NCI-H2107 (cell line): Measurements from ENCODE around the gene CBX5.
"Not testable (repeated sequence)": the region's sequence is repeated elsewhere in the genome, so short reads cannot be mapped to it uniquely, and the experiment has no call there.

Source experiments
- DNase-seq: peaks from one replicate; lab custom pipeline; 2025; lab: John Stamatoyannopoulos, UW

CBX5 gene

GRCh38 chr12:54294152-54294952 is 14.4 kb upstream of the CBX5 start:
- no peak for DNase-seq

GRCh38 chr12:54292931-54293241 is 13.0 kb upstream of the CBX5 start:
- no peak for DNase-seq

- DNase-seq, result no peak
Measured at GRCh38 chr12:54292083-54292930, 12.4 kb upstream of the CBX5 start.

GRCh38 chr12:54287261-54288157 is 7.6 kb upstream of the CBX5 start:
- no peak for DNase-seq

- DNase-seq, result no peak
Measured at GRCh38 chr12:54286042-54287030, 6.4 kb upstream of the CBX5 start.

- no peak for DNase-seq
Measured at GRCh38 chr12:54285150-54286041, 5.5 kb upstream of the CBX5 start.

- not testable (repeated sequence) for DNase-seq
Measured at GRCh38 chr12:54284070-54284780, 4.3 kb upstream of the CBX5 start.

GRCh38 chr12:54282949-54283593 is 3.1 kb upstream of the CBX5 start:
- no peak for DNase-seq

- DNase-seq, result peak; percentile 37
Measured at GRCh38 chr12:54281694-54282093, 1.8 kb upstream of the CBX5 start.

GRCh38 chr12:54281261-54281638 is 1.3 kb upstream of the CBX5 start:
- not testable (repeated sequence) for DNase-seq

GRCh38 chr12:54280468-54281260 is 742 bp upstream of the CBX5 start, which contains the start of gene HNRNPA1:
HNRNPA1 (plus strand) TSS chr12:54280726; CDS start chr12:54280808, 82 bp downstream.
- DNase-seq, result peak; percentile 98

- DNase-seq, result no peak
Measured at GRCh38 chr12:54279227-54279631, 693 bp downstream of the CBX5 start.

- DNase-seq, result no peak
Measured at GRCh38 chr12:54277823-54278276, 2.1 kb downstream of the CBX5 start.

GRCh38 chr12:54276368-54276767 is 3.6 kb downstream of the CBX5 start:
- no peak for DNase-seq

- no peak for DNase-seq
Measured at GRCh38 chr12:54273981-54274380, 5.9 kb downstream of the CBX5 start.

- DNase-seq, result no peak
Measured at GRCh38 chr12:54272214-54272613, 7.7 kb downstream of the CBX5 start.

- no peak for DNase-seq
Measured at GRCh38 chr12:54270345-54270744, 9.6 kb downstream of the CBX5 start.

- DNase-seq, result no peak
Measured at GRCh38 chr12:54266852-54267251, 13.1 kb downstream of the CBX5 start.
